Purkinje cell (primary cell): Measurements from ENCODE around the gene OR51F1. TPM values are rescaled to one million over a fixed set of nuclear protein-coding genes. Genes with fewer than 3 reads are reported as not detected.

ENCODE experiments used
- polyA plus RNA-seq: library from polyadenylated mRNA; unstranded; fragments of >200 nt; fragmentation: Nextera tagmentation; gene quantifications from 2 replicates; pipeline ENCODE4 v1.2.1, GENCODE V29; 2014

The OR51F1 gene, protein sequence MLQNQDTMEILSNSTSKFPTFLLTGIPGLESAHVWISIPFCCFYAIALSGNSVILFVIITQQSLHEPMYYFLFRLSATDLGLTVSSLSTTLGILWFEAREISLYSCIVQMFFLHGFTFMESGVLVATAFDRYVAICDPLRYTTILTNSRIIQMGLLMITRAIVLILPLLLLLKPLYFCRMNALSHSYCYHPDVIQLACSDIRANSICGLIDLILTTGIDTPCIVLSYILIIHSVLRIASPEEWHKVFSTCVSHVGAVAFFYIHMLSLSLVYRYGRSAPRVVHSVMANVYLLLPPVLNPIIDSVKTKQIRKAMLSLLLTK
- polyA plus RNA-seq, result not detected in 2 replicates

DNA sequence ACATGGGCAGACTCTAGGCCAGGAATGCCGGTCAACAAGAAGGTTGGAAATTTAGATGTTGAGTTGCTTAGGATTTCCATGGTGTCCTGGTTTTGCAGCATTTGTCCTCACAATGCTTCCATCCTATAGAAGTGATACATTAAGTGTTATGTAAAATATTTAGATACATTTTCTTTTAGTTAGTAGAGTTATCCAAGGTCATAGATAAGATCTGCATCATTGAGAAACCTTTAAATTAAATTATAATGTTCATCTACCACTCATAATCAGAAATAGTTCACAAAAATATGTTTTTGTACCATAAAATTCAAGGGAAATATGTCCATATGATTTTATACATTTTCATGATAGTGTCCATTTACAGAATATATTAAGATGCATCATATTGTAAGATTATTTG lies at the start of gene OR51F1:
OR51F1 (minus strand) TSS at position 101 of the 400 bp plus-strand sequence; CDS start at position 101, 0 bp downstream.

DNA sequence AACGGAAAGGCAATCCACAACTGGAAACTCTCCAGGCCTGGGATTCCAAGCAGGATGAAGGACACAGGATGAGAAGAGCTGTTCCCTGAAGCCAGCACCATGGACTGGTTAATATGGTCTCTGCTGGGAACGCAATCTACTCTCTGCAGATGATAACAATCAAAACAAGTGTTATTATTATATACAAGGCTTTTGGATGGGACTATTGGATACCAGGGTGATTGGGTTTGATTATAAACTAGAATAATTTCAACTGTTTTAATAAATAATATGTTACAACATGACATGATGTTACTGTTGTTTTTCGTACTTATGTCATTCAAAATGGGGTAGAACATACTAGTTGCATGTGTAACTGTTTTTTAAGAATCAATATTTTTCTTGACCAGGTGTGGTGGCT lies 34.5 kb upstream of the OR51F1 start, which contains the start of gene OR52R1:
OR52R1 (minus strand) TSS at position 101 of the 400 bp plus-strand sequence; CDS start at position 101, 0 bp downstream.

Other genes with a start within 250 kb of the OR51F1 start
- not detected in 2 replicates for gene OR52M1, start 224.7 kb downstream of the OR51F1 start, polyA plus RNA-seq
- not detected in 2 replicates for gene OR52I2, start 188.2 kb downstream of the OR51F1 start, polyA plus RNA-seq
- not detected in 2 replicates for gene OR52I1, start 175.9 kb downstream of the OR51F1 start, polyA plus RNA-seq
- 5.0 and 6.0 TPM in 2 replicates for gene TRIM68, start 161.7 kb downstream of the OR51F1 start, polyA plus RNA-seq
- not detected in 2 replicates for gene OR51D1, start 132.5 kb downstream of the OR51F1 start, polyA plus RNA-seq
- gene OR51E1, start 126.0 kb downstream of the OR51F1 start, polyA plus RNA-seq, result not detected in 2 replicates
- not detected in 2 replicates for gene OR51E2, start 72.1 kb downstream of the OR51F1 start, polyA plus RNA-seq
- not detected in 2 replicates for gene MMP26, start 65.2 kb downstream of the OR51F1 start, polyA plus RNA-seq
- gene OR52R1, start 34.4 kb upstream of the OR51F1 start, polyA plus RNA-seq, result not detected in 2 replicates
- not detected in 2 replicates for gene OR51F2, start 51.4 kb upstream of the OR51F1 start, polyA plus RNA-seq
- gene OR51S1, start 79.3 kb upstream of the OR51F1 start, polyA plus RNA-seq, result not detected in 2 replicates
- not detected in 2 replicates for gene OR51T1, start 112.0 kb upstream of the OR51F1 start, polyA plus RNA-seq
- not detected in 2 replicates for gene OR51A7, start 133.8 kb upstream of the OR51F1 start, polyA plus RNA-seq
- not detected in 2 replicates for gene OR51G2, start 149.4 kb upstream of the OR51F1 start, polyA plus RNA-seq
- gene OR51G1, start 154.4 kb upstream of the OR51F1 start, polyA plus RNA-seq, result not detected in 2 replicates
- gene OR51A4, start 177.7 kb upstream of the OR51F1 start, polyA plus RNA-seq, result not detected in 2 replicates
- not detected in 2 replicates for gene OR51A2, start 185.8 kb upstream of the OR51F1 start, polyA plus RNA-seq
- gene OR51L1, start 224.9 kb upstream of the OR51F1 start, polyA plus RNA-seq, result not detected in 2 replicates